Measurements from ENCODE around the gene CADPS2. TPM values are rescaled to one million over a fixed set of nuclear protein-coding genes. Genes with fewer than 3 reads are reported as not detected.

Gene CADPS2
- total RNA-seq, 1 experiment from 2014 or later: 12.2 TPM

DNA sequence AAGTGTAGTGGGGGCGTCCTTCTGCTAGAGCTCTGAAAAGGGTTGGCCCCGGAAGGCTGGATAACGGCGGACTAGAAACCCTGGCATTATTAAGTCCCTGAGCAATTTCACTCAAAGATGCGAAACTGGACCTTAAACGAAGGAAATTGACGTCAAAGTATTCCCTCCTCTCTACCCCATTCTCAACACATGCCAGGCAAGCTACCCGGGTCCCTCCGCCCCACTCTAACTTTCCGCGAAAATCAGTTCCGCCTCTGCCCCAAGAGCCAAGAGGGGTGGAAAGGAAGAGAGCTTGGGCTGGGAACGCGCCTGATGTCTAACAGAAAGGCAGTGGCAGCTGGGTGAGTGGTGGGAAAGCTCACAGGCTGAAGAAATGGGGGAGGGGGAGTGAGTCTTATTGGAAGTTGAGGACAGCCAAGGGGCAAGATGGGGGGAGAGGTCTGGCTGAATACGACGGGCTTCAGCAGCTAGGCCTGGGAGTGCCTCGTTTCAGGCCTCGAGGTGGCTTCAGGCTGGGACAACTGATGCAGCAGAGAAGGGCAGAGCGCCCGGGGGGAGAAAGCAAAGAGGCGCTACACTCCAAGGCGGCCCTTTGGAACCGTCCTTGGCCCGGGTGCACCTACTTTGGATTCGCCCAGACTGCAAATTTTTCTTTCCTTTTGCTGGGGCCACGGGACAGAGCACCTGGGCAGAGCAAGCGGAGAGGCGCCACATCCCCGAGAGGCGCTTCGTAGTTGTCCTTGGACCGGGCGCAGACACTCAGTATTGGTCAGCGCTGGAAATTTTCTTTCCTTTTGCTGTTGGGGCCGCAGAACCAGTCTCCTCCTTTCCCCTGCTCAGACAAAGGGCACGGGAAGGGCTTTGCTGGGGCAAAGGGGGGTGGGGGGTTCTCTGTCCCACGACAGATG is 579.7 kb downstream of the CADPS2 start:
- ATAC-seq (peak; percentile 5), DNase-seq (ENCODE audit: low spot score) (peak; percentile 66)
- Mint-ChIP-seq H3K36me3 (no peaks in the 10 kb centered on the region), H3K9me3 (no peaks in the 10 kb centered on the region), H3K4me1 (peaks cover 52% of the 10 kb centered on the region), H3K27ac (peak overlapping the region; percentile 89), H3K4me3 (peak overlapping the region; percentile 92), H3K27me3 (ENCODE audit: low read depth) (peaks cover 91% of the 10 kb centered on the region)
- CTCF ChIA-PET: interaction anchor here (0.6 to 2.2 kb wide), 9 partner anchors 9 to 222 kb away, joined by 3 to 6 read pairs (median 4); no protein-coding TSS in a partner anchor
- POLR2A ChIA-PET: interaction anchor here (0.5 to 1.3 kb wide), 6 partner anchors 9 to 497 kb away, joined by 3 to 5 read pairs (median 4); partner anchors contain the start of gene AASS
- TF ChIP-seq, protein P1, sequence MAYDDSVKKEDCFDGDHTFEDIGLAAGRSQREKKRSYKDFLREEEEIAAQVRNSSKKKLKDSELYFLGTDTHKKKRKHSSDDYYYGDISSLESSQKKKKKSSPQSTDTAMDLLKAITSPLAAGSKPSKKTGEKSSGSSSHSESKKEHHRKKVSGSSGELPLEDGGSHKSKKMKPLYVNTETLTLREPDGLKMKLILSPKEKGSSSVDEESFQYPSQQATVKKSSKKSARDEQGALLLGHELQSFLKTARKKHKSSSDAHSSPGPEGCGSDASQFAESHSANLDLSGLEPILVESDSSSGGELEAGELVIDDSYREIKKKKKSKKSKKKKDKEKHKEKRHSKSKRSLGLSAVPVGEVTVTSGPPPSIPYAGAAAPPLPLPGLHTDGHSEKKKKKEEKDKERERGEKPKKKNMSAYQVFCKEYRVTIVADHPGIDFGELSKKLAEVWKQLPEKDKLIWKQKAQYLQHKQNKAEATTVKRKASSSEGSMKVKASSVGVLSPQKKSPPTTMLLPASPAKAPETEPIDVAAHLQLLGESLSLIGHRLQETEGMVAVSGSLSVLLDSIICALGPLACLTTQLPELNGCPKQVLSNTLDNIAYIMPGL (CRISPR knock-in tag; IDR thresholded peaks at IDR 0.05): no peak
- no peak for TF ChIP-seq TCF7 (CRISPR knock-in tag; IDR thresholded peaks at IDR 0.05; ENCODE audit: low read depth)
- no peak for TF ChIP-seq FOXJ3 (CRISPR knock-in tag; IDR thresholded peaks at IDR 0.05; ENCODE audit: borderline replicate concordance)
- TF ChIP-seq CBFB (CRISPR knock-in tag; IDR thresholded peaks at IDR 0.05; ENCODE audit: low read depth): no peak
- TF ChIP-seq ZNF232 (CRISPR knock-in tag; IDR thresholded peaks at IDR 0.05): no peak
- TF ChIP-seq, protein P2, sequence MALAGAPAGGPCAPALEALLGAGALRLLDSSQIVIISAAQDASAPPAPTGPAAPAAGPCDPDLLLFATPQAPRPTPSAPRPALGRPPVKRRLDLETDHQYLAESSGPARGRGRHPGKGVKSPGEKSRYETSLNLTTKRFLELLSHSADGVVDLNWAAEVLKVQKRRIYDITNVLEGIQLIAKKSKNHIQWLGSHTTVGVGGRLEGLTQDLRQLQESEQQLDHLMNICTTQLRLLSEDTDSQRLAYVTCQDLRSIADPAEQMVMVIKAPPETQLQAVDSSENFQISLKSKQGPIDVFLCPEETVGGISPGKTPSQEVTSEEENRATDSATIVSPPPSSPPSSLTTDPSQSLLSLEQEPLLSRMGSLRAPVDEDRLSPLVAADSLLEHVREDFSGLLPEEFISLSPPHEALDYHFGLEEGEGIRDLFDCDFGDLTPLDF (CRISPR knock-in tag; IDR thresholded peaks at IDR 0.05): no peak
- TF ChIP-seq FOXP1 (CRISPR knock-in tag; IDR thresholded peaks at IDR 0.05; ENCODE audit: borderline replicate concordance): no peak
- TF ChIP-seq CREM (CRISPR knock-in tag; IDR thresholded peaks at IDR 0.05): no peak
- TF ChIP-seq, protein P3, sequence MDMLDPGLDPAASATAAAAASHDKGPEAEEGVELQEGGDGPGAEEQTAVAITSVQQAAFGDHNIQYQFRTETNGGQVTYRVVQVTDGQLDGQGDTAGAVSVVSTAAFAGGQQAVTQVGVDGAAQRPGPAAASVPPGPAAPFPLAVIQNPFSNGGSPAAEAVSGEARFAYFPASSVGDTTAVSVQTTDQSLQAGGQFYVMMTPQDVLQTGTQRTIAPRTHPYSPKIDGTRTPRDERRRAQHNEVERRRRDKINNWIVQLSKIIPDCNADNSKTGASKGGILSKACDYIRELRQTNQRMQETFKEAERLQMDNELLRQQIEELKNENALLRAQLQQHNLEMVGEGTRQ (CRISPR knock-in tag; IDR thresholded peaks at IDR 0.05): 0 out of 2 replicates have a peak, but pooled peaks have one; percentile 0
- TF ChIP-seq NFE2L1 (CRISPR knock-in tag; IDR thresholded peaks at IDR 0.05): peak; percentile 53; the same call in 1 of the 2 replicates
- TF ChIP-seq, protein P4, sequence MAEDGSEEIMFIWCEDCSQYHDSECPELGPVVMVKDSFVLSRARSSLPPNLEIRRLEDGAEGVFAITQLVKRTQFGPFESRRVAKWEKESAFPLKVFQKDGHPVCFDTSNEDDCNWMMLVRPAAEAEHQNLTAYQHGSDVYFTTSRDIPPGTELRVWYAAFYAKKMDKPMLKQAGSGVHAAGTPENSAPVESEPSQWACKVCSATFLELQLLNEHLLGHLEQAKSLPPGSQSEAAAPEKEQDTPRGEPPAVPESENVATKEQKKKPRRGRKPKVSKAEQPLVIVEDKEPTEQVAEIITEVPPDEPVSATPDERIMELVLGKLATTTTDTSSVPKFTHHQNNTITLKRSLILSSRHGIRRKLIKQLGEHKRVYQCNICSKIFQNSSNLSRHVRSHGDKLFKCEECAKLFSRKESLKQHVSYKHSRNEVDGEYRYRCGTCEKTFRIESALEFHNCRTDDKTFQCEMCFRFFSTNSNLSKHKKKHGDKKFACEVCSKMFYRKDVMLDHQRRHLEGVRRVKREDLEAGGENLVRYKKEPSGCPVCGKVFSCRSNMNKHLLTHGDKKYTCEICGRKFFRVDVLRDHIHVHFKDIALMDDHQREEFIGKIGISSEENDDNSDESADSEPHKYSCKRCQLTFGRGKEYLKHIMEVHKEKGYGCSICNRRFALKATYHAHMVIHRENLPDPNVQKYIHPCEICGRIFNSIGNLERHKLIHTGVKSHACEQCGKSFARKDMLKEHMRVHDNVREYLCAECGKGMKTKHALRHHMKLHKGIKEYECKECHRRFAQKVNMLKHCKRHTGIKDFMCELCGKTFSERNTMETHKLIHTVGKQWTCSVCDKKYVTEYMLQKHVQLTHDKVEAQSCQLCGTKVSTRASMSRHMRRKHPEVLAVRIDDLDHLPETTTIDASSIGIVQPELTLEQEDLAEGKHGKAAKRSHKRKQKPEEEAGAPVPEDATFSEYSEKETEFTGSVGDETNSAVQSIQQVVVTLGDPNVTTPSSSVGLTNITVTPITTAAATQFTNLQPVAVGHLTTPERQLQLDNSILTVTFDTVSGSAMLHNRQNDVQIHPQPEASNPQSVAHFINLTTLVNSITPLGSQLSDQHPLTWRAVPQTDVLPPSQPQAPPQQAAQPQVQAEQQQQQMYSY (CRISPR knock-in tag; IDR thresholded peaks at IDR 0.05): peak; percentile 4; the same call in 1 of the 2 replicates
- no peak for TF ChIP-seq ZNF219 (CRISPR knock-in tag; IDR thresholded peaks at IDR 0.05; ENCODE audit: borderline replicate concordance)
- TF ChIP-seq NFATC4 (CRISPR knock-in tag; IDR thresholded peaks at IDR 0.05): no peak
- TF ChIP-seq KAT7 (CRISPR knock-in tag; IDR thresholded peaks at IDR 0.05; ENCODE audit: borderline replicate concordance): no peak; the same call in 1 of the 2 replicates
- TF ChIP-seq JUN (CRISPR knock-in tag; IDR thresholded peaks at IDR 0.05): no peak
- no peak for TF ChIP-seq GABPB1 (CRISPR knock-in tag; IDR thresholded peaks at IDR 0.05)
- TF ChIP-seq, protein P5, sequence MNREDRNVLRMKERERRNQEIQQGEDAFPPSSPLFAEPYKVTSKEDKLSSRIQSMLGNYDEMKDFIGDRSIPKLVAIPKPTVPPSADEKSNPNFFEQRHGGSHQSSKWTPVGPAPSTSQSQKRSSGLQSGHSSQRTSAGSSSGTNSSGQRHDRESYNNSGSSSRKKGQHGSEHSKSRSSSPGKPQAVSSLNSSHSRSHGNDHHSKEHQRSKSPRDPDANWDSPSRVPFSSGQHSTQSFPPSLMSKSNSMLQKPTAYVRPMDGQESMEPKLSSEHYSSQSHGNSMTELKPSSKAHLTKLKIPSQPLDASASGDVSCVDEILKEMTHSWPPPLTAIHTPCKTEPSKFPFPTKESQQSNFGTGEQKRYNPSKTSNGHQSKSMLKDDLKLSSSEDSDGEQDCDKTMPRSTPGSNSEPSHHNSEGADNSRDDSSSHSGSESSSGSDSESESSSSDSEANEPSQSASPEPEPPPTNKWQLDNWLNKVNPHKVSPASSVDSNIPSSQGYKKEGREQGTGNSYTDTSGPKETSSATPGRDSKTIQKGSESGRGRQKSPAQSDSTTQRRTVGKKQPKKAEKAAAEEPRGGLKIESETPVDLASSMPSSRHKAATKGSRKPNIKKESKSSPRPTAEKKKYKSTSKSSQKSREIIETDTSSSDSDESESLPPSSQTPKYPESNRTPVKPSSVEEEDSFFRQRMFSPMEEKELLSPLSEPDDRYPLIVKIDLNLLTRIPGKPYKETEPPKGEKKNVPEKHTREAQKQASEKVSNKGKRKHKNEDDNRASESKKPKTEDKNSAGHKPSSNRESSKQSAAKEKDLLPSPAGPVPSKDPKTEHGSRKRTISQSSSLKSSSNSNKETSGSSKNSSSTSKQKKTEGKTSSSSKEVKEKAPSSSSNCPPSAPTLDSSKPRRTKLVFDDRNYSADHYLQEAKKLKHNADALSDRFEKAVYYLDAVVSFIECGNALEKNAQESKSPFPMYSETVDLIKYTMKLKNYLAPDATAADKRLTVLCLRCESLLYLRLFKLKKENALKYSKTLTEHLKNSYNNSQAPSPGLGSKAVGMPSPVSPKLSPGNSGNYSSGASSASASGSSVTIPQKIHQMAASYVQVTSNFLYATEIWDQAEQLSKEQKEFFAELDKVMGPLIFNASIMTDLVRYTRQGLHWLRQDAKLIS (CRISPR knock-in tag; IDR thresholded peaks at IDR 0.05; ENCODE audit: borderline replicate concordance): no peak; the same call in 1 of the 2 replicates
- no peak for TF ChIP-seq ETV6 (CRISPR knock-in tag; IDR thresholded peaks at IDR 0.05)
- TF ChIP-seq, protein P6, sequence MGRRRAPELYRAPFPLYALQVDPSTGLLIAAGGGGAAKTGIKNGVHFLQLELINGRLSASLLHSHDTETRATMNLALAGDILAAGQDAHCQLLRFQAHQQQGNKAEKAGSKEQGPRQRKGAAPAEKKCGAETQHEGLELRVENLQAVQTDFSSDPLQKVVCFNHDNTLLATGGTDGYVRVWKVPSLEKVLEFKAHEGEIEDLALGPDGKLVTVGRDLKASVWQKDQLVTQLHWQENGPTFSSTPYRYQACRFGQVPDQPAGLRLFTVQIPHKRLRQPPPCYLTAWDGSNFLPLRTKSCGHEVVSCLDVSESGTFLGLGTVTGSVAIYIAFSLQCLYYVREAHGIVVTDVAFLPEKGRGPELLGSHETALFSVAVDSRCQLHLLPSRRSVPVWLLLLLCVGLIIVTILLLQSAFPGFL (CRISPR knock-in tag; IDR thresholded peaks at IDR 0.05; ENCODE audit: borderline replicate concordance): no peak
- 0 out of 2 replicates have a peak, but pooled peaks have one; percentile 21 for TF ChIP-seq TEAD1 (CRISPR knock-in tag; IDR thresholded peaks at IDR 0.05)
- TF ChIP-seq, protein P7, sequence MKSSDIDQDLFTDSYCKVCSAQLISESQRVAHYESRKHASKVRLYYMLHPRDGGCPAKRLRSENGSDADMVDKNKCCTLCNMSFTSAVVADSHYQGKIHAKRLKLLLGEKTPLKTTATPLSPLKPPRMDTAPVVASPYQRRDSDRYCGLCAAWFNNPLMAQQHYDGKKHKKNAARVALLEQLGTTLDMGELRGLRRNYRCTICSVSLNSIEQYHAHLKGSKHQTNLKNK (CRISPR knock-in tag; IDR thresholded peaks at IDR 0.05): no peak
- no peak for TF ChIP-seq MYBL2 (CRISPR knock-in tag; IDR thresholded peaks at IDR 0.05)
- TF ChIP-seq OVOL2 (CRISPR knock-in tag; IDR thresholded peaks at IDR 0.05; ENCODE audit: borderline replicate concordance): no peak

All from WTC11 (cell line).